Tracheal epithelial cell (primary cell): Measurements from ENCODE around the gene PFN2. TPM values are rescaled to one million over a fixed set of nuclear protein-coding genes. Genes with fewer than 3 reads are reported as not detected.

ENCODE experiments used
- total RNA-seq: library from RNA; depleted of rRNA; stranded (reverse); fragments of >200 nt; gene quantifications from 2 replicates; pipeline ENCODE4 v1.2.1, GENCODE V29; 2014

PFN2 gene, protein sequence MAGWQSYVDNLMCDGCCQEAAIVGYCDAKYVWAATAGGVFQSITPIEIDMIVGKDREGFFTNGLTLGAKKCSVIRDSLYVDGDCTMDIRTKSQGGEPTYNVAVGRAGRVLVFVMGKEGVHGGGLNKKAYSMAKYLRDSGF
- total RNA-seq = 121 and 141 TPM in 2 replicates

GRCh38 chr3:149970716-149971402 lies at the start of gene PFN2:
Gene PFN2, minus strand, starts transcription at chr3:149970895. Its CDS starts 39 bp downstream, at chr3:149970856.

Other genes starting within 250 kb of the PFN2 start
- gene COMMD2, start 218.4 kb downstream of the PFN2 start, total RNA-seq = 34.7 and 40.9 TPM in 2 replicates
- gene ANKUB1, start 178.3 kb downstream of the PFN2 start, total RNA-seq = 1.3 and 1.4 TPM in 2 replicates
- gene RNF13, start 157.7 kb downstream of the PFN2 start, total RNA-seq = 79.0 and 157 TPM in 2 replicates